Measurements from ENCODE around the gene TRPC1.

DNA sequence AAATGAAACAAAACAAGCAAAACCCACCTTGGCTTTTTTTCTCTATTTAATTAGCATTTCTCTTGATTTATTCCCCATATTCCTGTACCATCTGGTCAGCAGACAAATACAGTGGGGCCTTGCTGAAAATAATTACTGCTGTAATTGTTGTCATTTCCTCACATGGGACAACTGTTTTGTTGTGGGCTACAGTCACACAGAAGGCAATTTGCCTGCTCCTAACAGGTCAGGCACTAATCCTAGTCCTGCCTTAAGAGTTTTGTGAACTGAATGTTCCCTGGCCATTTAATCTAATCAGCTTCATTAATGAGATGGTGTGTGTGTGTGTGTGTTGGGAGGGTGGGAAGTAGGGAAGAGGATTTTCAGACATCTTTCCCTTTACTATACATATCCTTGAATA is 11.6 kb downstream of the TRPC1 start:
- no peak for TF ChIP-seq FOXP2 (optimal IDR thresholded peaks at IDR 0.05; ENCODE audit: borderline replicate concordance, extremely low read depth, extremely low read length, insufficient read depth)
- no peak for TF ChIP-seq REST (IDR thresholded peaks at IDR 0.05; ENCODE audit: insufficient read depth in 1 of 2, low read depth in 2 of 2, low read length in 2 of 2)
- no peak for TF ChIP-seq POLR2AphosphoS5 (IDR thresholded peaks at IDR 0.05; ENCODE audit: low read depth, low read length)
- no peak for TF ChIP-seq TAF1 (IDR thresholded peaks at IDR 0.05; ENCODE audit: borderline replicate concordance, insufficient read depth, low read length)
- TF ChIP-seq SIN3A (IDR thresholded peaks at IDR 0.05; ENCODE audit: borderline replicate concordance, insufficient read depth, low read length): no peak

Measured in PFSK-1 (cell line).